ENCODE measurements around the gene EPHB4. TPM values are rescaled to one million over a fixed set of nuclear protein-coding genes. Genes with fewer than 3 reads are reported as not detected.

Gene EPHB4
- total RNA-seq, 1 experiment from 2014 or later = 135 TPM

DNA sequence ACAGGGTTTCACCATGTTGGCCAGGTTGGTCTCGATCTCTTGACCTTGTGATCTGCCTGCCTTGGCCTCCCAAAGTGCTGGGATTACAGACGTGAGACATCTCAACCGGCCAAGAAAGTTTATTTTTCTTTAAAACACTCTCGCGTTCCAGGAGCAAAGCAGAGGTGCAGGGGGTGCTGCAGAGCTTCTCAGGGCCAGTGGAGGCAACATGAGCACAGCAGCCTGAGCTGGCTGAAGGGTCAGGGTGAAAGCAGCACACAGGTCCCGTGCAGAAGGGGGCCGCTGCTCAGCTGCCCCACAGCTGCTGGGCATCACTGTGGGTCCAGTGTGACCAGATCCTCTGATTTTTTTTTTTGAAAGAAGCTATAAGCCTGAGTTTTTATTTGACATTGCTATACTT is 46.1 kb downstream of the EPHB4 start:
- H3K56ac ChIP-seq (ENCODE audit: insufficient read length, low read depth, low read length) = no peak overlapping the region
- H3K4me1 ChIP-seq (ENCODE audit: insufficient read depth, low read length) = no peaks in the 10 kb centered on the region
- no peak overlapping the region for H2BK5ac ChIP-seq (ENCODE audit: insufficient read length, low read length)
- no peak overlapping the region for H4K91ac ChIP-seq (ENCODE audit: insufficient read length, low read depth, low read length)
- no peaks in the 10 kb centered on the region for H4K20me1 ChIP-seq (ENCODE audit: control insufficient read depth, insufficient read depth, insufficient read length)
- H3K14ac ChIP-seq (ENCODE audit: insufficient read depth, low read length) = no peak overlapping the region
- H3K23me2 ChIP-seq (ENCODE audit: insufficient read length, low read depth, low read length, poor library complexity, severe bottlenecking) = no peaks in the 10 kb centered on the region
- H3K27ac ChIP-seq (ENCODE audit: insufficient read length, low read depth, low read length) = no peak overlapping the region
- Mint-ChIP-seq H3K36me3 (ENCODE audit: insufficient read depth in 1 of 3, low read depth in 3 of 3) (peaks cover 0 to 5% (median 2%) of the 10 kb centered on the region in 3 experiments; a peak in 3 of 7 replicates), H3K27ac (no peak overlapping the region), H3K4me3 (no peak overlapping the region), H3K4me1 (peaks cover 2 to 14% of the 10 kb centered on the region in 2 experiments), H3K27me3 (ENCODE audit: low read depth) (peaks cover 4% of the 10 kb centered on the region; the same call in 1 of the 2 replicates), H3K9me3 (peaks cover 10% of the 10 kb centered on the region in 2 experiments)
- TF ChIP-seq, protein P1, sequence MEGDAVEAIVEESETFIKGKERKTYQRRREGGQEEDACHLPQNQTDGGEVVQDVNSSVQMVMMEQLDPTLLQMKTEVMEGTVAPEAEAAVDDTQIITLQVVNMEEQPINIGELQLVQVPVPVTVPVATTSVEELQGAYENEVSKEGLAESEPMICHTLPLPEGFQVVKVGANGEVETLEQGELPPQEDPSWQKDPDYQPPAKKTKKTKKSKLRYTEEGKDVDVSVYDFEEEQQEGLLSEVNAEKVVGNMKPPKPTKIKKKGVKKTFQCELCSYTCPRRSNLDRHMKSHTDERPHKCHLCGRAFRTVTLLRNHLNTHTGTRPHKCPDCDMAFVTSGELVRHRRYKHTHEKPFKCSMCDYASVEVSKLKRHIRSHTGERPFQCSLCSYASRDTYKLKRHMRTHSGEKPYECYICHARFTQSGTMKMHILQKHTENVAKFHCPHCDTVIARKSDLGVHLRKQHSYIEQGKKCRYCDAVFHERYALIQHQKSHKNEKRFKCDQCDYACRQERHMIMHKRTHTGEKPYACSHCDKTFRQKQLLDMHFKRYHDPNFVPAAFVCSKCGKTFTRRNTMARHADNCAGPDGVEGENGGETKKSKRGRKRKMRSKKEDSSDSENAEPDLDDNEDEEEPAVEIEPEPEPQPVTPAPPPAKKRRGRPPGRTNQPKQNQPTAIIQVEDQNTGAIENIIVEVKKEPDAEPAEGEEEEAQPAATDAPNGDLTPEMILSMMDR (conservative IDR thresholded peaks at IDR 0.05) = peak; percentile 30; the same call in 2 of the 3 replicates
- no peak overlapping the region for H3K9ac ChIP-seq (ENCODE audit: extremely low read depth, insufficient read length, low read length)
- H3K9me3 ChIP-seq (ENCODE audit: control insufficient read depth, low read depth, low read length) = no peaks in the 10 kb centered on the region
- H3K23ac ChIP-seq (ENCODE audit: insufficient read length, low read depth, low read length) = no peak overlapping the region
- no peaks in the 10 kb centered on the region for H3K27me3 ChIP-seq (ENCODE audit: insufficient read depth, low read length)
- no peak overlapping the region for H2AK5ac ChIP-seq (ENCODE audit: insufficient read length, low read length)
- H3K79me2 ChIP-seq (ENCODE audit: insufficient read depth, low read length) = no peaks in the 10 kb centered on the region
- no peak overlapping the region for H2BK15ac ChIP-seq (ENCODE audit: low read depth, low read length)
- no peak overlapping the region for H3K4ac ChIP-seq (ENCODE audit: low read depth, low read length)
- H2AFZ ChIP-seq (ENCODE audit: low read length) = no peak overlapping the region
- no CpG with 5 or more reads among the region's 7 CpGs for WGBS (ENCODE audit: extremely low coverage, insufficient read length, low lambda C conversion rate)
- no peak overlapping the region for H3T11ph ChIP-seq (ENCODE audit: low read length)
- no peaks in the 10 kb centered on the region for H3K79me1 ChIP-seq (ENCODE audit: insufficient read depth, low read depth, low read length, poor library complexity, severe bottlenecking)
- H2BK120ac ChIP-seq (ENCODE audit: low read depth, low read length, poor library complexity, severe bottlenecking) = no peak overlapping the region
- H3K4me2 ChIP-seq (ENCODE audit: insufficient read depth, insufficient read length, low read length) = no peak overlapping the region
- no peak for DNase-seq
- no peak overlapping the region for H2BK20ac ChIP-seq (ENCODE audit: low read depth, low read length, poor library complexity, severe bottlenecking)
- no peak overlapping the region for H4K5ac ChIP-seq (ENCODE audit: insufficient read length, low read depth, low read length)
- H4K8ac ChIP-seq (replicated peaks; ENCODE audit: insufficient read length, low read depth, low read length) = no peak overlapping the region
- H2BK12ac ChIP-seq (ENCODE audit: insufficient read length, low read depth, low read length) = no peak overlapping the region
- no peak overlapping the region for H3K18ac ChIP-seq (ENCODE audit: insufficient read length, low read depth, low read length)
